HG02973 (cell line): ENCODE data around the gene KMO.

Experiments used
- ATAC-seq: cut with Tn5 transposase; IDR thresholded peaks from one replicate; pipeline ENCODE4 v1.9.1; 2021; ENCODE audit warnings: moderate library complexity; ENCODE audit not compliant: unreplicated experiment

KMO gene

DNA sequence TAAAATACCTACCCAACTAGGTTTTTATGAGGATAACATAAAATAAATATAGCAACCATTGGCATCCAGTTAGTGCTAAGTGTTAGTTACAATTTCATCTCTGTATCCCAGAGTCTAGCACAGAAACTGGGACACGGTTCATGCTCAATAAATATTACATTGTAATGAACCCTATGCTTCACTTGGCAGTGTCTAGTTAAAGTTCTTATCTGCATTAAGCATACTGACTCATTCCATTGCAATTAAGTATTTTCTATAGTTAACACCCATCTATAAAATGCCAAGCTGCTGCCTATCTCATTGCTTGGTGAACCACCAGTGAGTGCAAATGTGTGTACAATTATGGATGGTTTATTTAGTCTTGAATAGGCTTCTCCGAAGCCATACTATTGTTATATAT lies 92.8 kb downstream of the KMO start:
- no peak for ATAC-seq

DNA sequence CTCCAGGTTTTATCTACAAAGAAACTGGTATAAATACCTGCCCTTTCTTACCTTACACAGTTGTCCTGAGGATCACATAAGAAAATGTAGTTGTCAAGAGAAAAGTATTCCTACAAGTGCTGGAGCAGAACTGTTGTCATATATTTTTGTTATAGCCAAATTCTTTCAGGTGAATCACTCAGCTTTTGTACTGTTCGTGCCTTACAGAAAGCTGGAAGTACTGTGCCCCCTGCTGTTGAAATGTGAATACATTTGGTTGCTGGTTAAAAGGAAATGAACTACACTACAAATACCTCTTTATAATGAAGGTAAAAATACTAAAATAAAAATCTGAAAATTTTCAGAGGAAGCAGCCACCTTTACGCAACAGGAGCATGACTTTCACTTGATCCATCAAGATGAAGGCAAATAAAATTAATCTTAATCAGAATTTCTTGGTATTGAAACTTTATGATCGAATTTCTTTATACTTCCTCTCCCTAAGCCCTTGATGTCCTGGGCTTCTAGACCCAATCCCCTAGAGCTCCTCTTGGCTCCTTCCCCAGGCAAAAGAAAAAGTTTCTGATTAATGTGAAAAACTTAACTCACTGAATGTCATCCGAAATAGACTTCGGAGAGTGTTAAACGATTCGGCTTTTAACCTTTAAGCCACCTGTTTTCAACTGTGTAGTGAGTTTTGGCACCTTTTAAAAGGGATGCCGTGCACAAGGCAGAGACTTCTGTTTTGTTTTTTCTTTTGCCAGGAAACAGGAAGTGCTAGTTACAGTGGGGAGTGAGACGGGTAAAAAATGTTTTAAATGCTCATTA lies 95.5 kb downstream of the KMO start:
- ATAC-seq: peak; percentile 75

DNA sequence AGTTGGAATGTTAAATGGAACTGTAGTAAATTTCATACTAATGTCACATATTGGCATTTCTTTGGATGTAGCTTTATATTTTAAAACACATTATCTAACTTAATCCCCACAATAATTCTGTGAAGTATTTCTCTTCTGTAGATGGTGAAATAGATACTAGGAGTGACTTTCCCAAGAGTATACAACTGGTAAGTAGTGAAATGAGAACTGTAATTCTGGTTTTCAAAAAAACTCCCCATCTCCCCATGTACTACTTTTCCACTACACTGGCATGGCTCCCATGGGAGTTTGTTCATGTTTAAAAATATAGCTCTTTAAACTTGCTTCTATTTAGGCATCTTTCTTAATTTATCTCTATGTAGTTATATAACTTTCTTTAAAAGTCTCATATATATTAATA lies 97.8 kb downstream of the KMO start:
- ATAC-seq: no peak

- no peak for ATAC-seq
Measured at GRCh38 chr1:241630476-241630875, 98.3 kb downstream of the KMO start.

DNA sequence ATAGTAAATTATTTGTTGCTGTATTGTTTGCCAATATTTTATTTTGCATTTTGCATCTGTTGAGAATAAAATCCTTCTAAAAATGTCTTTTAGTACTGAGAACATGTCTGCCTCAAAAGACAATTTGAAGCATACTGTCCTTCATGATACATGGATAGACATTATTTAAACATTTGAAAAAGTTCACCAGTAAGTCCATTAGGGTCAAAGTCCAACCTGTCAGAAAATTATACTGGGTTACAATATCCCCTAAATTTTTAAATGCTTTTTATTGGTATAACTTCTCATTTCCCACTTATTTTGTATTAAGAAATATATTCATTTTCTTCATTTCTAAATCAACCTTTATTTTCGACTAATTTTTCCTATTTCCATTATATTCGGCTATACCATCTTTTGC lies 98.7 kb downstream of the KMO start:
- no peak for ATAC-seq

GRCh38 chr1:241631674-241632073 lies 99.5 kb downstream of the KMO start:
- no peak for ATAC-seq

DNA sequence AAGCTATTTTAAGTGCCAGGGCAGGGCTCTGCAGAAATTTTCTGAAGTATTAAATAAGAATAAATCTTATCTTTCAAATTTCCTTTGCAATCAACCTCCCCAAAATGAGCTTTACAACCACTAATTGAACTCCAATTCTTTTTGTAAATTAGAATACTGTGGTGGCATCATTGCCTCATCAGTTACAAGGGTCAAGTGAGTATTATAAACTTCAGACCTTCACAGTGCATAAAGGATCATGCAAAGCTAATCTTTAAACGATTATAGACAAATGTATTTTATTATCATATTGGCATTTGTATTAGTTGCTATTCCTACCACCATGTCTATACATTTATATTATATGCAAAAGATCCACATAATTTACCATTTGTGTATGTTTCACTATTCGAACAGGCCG lies 100.8 kb downstream of the KMO start:
- ATAC-seq: no peak

- ATAC-seq: no peak
Measured at GRCh38 chr1:241635556-241636152, 103.5 kb downstream of the KMO start.

DNA sequence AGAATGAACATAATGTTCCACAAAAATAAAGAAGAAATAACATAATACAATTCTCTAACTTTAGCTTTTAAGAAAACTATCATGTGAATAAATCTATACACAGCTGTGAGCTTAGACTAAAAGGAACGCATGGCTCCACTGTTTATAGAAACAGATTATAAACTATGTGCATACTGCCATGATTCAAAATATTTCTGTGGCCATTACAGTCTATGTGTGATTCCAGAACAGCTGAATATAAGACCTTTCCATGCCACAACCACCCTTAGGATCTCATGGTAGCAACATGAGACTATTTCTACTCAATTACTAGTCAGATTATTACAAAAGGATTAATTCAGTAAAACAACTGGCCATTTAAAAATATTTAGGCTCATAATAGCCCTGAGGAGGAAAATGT lies 104.1 kb downstream of the KMO start:
- no peak for ATAC-seq

DNA sequence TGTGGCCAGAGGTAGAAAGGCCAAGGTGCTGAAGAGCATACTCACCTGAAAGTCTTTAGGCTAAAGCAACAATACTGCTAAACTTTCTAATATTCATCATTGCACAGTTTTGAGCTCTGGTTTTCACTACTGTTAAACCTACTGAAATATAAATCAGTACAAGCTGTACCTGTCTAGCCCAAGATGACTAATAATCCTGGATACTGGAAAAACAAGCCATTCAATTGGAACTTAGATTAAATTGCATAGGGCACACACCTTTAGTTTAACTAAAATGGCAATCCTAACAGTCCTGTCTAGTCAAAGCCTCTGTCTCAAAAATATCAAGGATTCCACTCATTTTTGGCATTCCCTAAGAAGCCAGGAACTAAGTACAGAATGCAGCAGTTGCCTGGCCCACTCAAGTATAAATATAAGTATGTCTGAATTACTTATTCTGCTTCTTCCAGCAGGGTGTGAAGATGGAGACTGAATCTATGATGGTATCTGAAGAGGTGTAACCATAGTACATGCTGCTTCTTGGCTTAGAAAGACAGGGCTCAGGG lies 104.9 kb downstream of the KMO start:
- no peak for ATAC-seq

DNA sequence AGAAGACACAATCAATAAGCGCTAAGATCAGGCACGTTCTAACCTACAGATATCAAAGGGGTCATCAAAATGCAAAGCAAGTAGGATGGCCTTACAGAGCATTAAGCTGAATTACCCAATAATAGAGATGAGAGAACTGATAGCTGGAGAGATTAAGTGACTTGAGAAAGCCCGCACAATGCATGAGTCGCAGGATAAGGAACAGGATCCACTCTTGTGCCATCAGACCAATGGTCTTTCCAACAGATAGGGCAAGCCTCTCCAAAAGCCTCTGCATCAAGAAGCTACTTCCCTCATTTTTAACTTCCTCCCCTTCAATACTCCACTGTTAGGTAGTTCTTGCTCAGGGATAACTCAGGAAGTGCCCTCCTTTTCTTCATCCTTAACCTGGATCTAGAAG lies 105.4 kb downstream of the KMO start:
- no peak for ATAC-seq

DNA sequence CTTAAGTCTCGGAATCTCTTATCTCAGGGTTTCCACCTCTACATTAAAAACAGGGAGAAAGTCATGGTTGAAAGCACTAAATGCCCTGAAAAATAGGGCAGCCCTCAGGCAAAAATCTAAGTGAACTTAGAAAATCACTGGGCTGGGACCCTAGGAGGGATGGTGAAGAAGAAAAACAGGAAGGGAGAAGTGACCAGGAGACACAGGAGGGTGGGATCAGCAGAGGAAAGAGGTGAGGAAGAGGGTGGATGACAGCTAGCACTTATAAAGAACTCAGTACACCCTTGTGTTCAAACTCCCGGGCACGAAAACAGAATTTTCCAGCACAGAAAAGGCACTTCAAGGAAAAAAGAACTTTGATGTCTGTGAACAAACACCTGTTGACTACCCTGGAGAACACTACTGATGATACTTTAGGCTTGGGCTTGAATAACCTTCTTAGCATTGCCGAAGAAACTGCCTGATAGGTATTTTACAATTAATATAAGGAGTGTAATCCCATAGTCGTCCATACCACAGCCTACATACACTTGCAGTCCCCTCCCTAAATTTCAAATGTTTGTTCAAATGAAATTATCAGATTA lies 106.0 kb downstream of the KMO start:
- no peak for ATAC-seq

DNA sequence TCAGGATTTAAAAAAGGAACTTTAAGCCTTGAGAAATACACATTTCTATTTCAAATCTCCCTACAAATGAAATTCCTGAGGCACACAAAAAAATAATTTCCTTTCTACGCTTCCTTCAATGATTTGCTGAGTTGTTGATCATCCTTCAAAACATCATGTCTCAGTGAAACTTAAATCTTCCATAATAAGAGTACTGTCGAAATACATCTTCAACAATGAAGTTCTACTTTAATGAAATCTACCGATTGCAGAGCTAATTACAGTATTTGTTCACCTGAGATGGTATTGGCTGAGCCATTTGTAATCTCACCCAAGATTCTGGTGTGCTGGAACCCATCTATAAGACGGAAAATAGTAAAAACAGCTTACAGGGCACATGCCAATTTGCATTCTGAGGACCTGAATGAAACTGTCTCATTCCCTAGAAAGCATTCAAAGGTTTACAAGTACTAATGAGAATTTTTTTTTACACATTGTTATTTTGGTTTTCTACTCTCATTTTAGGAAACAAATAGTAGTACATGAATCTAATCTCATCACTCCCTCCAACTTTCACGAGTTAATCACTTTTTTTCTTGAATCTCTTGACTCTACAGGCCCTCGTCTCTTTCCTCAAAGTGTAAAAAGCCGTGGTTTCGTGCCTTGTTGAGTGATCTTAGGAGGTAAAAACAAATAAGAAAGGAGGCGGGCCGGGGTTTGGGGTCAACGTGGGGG lies 106.9 kb downstream of the KMO start:
- ATAC-seq: no peak

DNA sequence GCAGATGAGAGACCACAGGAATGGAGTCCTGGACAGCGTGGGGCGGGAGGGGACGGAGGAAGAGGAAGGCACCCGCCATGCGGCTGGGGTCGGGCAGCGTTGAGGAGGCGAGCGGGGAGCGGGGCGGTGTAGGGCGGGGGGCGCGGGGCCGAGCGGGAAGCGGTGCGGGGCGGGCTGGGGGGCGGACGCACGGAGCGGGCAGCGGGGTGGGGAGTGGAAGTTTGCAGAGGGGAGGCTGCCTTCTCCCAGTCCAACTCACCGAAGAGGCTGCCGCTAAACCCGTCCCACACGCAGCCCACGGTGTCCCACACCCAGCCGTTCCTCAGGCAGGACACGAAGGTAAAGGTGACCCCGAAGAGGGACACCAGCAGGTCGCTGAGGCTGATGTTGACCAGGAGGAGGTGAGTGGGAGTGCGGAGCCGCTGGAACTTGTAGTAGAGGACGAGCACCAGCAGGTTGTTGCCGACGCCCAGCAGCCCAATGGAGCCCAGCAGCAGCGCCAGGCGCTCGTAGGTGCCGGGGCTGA lies 107.5 kb downstream of the KMO start:
- peak; percentile 47 for ATAC-seq

DNA sequence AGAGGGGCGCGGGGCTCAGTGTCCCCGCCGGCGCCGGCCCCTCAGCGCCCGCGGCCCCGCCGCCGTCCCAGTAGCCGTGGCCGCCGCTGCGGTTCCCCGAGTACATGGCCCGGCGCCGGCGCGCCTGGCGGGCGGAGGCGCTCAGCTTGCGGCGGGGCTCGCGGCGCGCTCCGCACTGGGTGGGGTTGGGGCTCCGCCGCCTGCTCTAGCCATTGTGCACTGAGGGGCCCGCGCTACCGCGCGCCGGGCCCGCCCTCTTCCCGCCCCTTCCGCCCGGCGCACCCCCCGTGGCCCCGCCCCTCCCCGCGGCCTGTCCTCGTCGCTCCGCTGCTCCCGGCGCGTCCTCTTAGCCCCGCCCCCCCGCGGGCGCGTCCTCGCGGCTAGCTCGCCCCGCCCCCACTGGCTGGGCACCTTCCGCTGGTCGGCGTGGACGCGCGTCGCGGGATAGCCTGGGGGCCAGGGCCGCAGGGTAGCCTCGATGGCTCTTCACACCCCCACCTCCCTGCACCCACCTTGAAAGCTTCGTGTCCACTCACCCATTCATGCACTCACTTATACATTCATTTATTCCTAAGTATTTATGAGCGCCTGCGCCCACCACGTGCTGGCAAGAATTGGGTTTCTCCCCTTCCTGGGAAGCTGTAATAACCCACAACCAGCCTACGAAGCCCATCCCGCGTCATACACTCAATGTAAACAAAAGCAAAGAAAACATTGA lies 108.1 kb downstream of the KMO start, which contains the start of the genes CHML and OPN3:
CHML (minus strand) TSS at position 221 of the 718 bp plus-strand sequence. CDS start 4,603 bp downstream, outside the sequence.
OPN3 (minus strand) TSS at position 221 of the 718 bp plus-strand sequence; CDS start at position 106, 115 bp downstream.
- peak; percentile 93 for ATAC-seq

DNA sequence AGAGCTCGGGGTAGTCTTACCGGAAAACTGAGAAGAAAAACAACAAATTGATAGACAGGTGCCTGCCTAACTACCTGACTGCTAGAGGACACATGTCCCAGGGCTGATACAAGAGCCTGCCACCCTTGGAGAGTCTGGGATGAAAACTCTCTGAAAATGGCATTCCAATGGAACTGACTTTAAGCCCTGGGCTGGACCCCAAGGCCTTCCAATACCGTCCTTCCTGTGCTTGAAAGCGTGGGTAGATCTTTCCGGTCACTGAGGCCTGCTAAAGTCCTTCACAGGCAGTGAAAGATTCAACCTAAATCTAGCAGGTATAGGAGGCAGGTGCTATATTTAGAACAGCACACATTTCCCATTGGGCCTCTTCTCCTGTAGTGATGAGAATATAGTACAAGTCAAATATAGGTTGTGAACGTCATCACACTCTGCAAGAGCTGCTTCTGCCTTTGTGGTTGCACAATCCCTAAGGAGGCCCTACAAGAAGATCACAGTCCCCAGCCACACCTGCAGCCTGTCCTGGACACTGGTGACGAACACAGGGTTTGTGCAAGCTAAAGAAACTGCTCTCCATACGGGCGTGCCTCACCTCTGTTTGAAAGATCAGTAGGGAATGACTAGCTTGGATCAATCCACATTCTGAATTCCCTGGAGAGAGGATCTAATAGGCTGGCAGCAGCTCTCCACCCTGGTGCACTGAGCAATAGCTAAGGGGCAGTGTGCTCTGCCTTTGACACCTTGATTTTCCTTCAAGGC lies 108.9 kb downstream of the KMO start:
- ATAC-seq: no peak

DNA sequence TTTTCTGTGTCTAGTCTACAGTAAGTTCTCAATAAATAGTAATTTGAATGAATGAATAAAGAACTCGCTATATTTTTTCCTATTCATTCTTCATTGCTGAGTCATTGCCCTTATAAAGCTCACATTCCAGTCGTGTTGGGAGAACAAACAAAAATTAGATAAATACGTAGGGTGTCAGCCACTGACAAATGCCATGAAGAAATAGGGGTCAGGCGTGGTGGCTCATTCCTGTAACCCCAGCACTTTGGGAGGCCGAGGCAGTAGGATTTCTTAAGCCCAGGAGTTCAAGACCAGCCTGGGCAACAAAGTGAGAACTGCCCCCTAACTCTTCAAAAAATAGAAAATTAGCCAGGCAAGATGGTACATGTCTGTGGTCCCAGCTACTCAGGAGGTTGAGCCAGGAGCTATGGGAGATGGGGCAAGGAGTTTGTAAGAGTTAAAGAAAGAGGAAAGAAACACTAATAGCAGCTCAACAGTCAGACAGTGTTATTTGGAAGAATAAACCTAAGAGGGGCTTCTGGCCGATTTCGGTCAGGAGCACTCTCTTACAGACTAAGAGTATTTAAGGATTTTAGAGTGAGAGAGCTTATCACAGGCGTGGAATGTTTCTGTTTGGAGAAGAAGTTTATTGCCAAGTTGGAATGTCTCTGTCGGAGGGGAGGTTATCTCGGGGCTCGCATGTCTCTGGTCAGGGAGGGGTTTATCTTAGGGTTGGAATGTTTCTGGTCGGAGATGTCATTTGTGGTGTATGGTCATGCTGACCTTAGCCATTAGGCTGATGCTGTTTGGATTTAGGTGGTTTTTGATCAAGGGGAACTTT lies 109.8 kb downstream of the KMO start:
- no peak for ATAC-seq

DNA sequence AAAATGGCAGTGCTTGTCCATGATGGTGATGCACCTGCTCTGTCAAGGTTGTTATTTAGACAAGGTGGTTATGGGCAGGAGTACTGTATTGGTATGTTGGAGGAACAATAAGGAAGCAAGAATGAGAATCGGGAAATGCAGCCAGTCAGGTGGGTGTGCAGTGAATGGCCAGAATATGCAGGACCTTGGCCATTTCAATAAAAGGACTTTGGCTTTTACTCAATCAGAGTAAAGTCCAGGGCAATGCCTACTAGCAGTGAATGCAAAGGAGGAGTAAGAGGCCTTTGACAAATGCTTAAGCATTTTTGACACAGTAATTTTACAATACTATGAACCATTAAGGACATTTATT lies 110.4 kb downstream of the KMO start:
- ATAC-seq: no peak

GRCh38 chr1:241644259-241644658 lies 112.1 kb downstream of the KMO start:
- no peak for ATAC-seq
